Caco-2 (cell line): ENCODE data around the gene TRAFD1. TPM values are rescaled to one million over a fixed set of nuclear protein-coding genes. Genes with fewer than 3 reads are reported as not detected.

Experiments used
- BruUV-seq: library from RNA; stranded (reverse); fragments of 400-500 nt; replicated peaks from 2 replicates; lab custom pipeline; 2021; lab: Mats Ljungman, UMichigan
- CTCF ChIA-PET: fragments of 300-600 bp; sonication (Branson Sonifier 250); formaldehyde crosslinking; loops from one replicate; lab custom pipeline; 2022; ENCODE audit warnings: antibody characterized with exemption; lab: Charles Lee
- POLR2A ChIA-PET: fragments of 300-600 bp; sonication (Branson Sonifier 250); formaldehyde crosslinking; loops from one replicate; lab custom pipeline; 2022; ENCODE audit warnings: antibody characterized with exemption; lab: Charles Lee
- DNase-seq, 2 experiments: peaks; one replicate each; pipeline versions ENCODE4 v3.0.0 to v3.0.0-alpha.2; 2020 to 2022
- H3K27me3 ChIP-seq: replicated peaks from 2 replicates; pipeline ENCODE4 v1.6.0; 2011; ENCODE audit warnings: low read length; ENCODE audit not compliant: control insufficient read depth, insufficient read depth
- H3K36me3 ChIP-seq: 2 replicates; pipeline ENCODE4 v1.5.1; 2011; ENCODE audit warnings: low read length; ENCODE audit not compliant: control insufficient read depth, insufficient read depth
- H3K4me1 ChIP-seq: fragments of 250-450 bp; sonication (Bioruptor Pico); 2 replicates; pipeline ENCODE4 v1.5.1; 2020; ENCODE audit warnings: mild to moderate bottlenecking
- H3K4me3 ChIP-seq: 2 replicates; pipeline ENCODE4 v1.5.1; 2011; ENCODE audit warnings: low read depth, mild to moderate bottlenecking, control low read depth, low read length
- H3K9me3 ChIP-seq: fragments of 250-450 bp; sonication (Bioruptor Pico); 2 replicates; pipeline ENCODE4 v1.5.1; 2020; ENCODE audit warnings: mild to moderate bottlenecking, moderate library complexity
- H3K27ac Mint-ChIP-seq: one replicate; pipeline ENCODE4 v1.8.0; 2022; ENCODE audit warnings: mixed read lengths; ENCODE audit not compliant: unreplicated experiment
- H3K27me3 Mint-ChIP-seq: one replicate; pipeline ENCODE4 v1.8.0; 2022; ENCODE audit warnings: mixed read lengths; ENCODE audit not compliant: insufficient read depth, unreplicated experiment
- H3K36me3 Mint-ChIP-seq: one replicate; pipeline ENCODE4 v1.8.0; 2022; ENCODE audit warnings: mild to moderate bottlenecking, mixed read lengths; ENCODE audit not compliant: insufficient read depth, unreplicated experiment
- H3K4me1 Mint-ChIP-seq: one replicate; pipeline ENCODE4 v1.8.0; 2022; ENCODE audit warnings: low read depth, mixed read lengths; ENCODE audit not compliant: unreplicated experiment
- H3K4me3 Mint-ChIP-seq: one replicate; pipeline ENCODE4 v1.8.0; 2022; ENCODE audit warnings: mild to moderate bottlenecking, moderate library complexity, mixed read lengths; ENCODE audit not compliant: unreplicated experiment
- H3K9me3 Mint-ChIP-seq: one replicate; pipeline ENCODE4 v1.8.0; 2022; ENCODE audit warnings: mixed read lengths; ENCODE audit not compliant: unreplicated experiment
- CTCF ChIP-seq, 2 experiments: fragments of 200-600 bp in 1 of 2; IDR thresholded peaks; 1 replicate in 1 of 2; 2 replicates in 1 of 2; pipeline versions ENCODE4 v1.5.1 to v1.8.0; 2011 to 2022; ENCODE audit warnings: antibody characterized with exemption in 1 of 2, control low read depth in 1 of 2, inconsistent platforms in 1 of 2, low read depth in 1 of 2, low read length in 1 of 2, mild to moderate bottlenecking in 1 of 2, moderate library complexity in 1 of 2; ENCODE audit not compliant: insufficient read depth in 1 of 2, severe bottlenecking in 1 of 2, unreplicated experiment in 1 of 2
- intact Hi-C: fragments of 100-400 bp; cut with micrococcal nuclease; formaldehyde crosslinking; loops from one replicate; pipeline ENCODE4 v1.10.0; 2022; ENCODE audit not compliant: unreplicated experiment
- total RNA-seq: library from RNA; stranded (reverse); gene quantifications from 2 replicates; pipeline ENCODE4 v1.2.3, GENCODE V29; 2022

Gene TRAFD1
- total RNA-seq, 1 experiment from 2014 or later, result 25.5 TPM

- Histone ChIP-seq H3K27me3 (no peaks in the 10 kb centered on the region), H3K4me3 (no peak overlapping the region), H3K4me1 (peaks cover 19% of the 10 kb centered on the region), H3K36me3 (no peaks in the 10 kb centered on the region), H3K9me3 (no peaks in the 10 kb centered on the region)
- TF ChIP-seq CTCF (IDR thresholded peaks at IDR 0.05; ENCODE audit: insufficient read depth in 1 of 2, low read depth in 1 of 2, low read length in 1 of 2, severe bottlenecking in 1 of 2, unreplicated experiment in 1 of 2), result no peak
- H3K4me3 Mint-ChIP-seq, result no peak overlapping the region
- H3K36me3 Mint-ChIP-seq, result peaks cover 12% of the 10 kb centered on the region
- CTCF ChIA-PET, result interaction anchor here (0.6 kb wide), 1 partner anchor 21 kb away, joined by 5 read pairs; no protein-coding TSS in a partner anchor
- no peak overlapping the region for H3K27ac Mint-ChIP-seq
- intact Hi-C loops, result no loop called here
- POLR2A ChIA-PET, result interaction anchor here (0.7 to 1.0 kb wide), 2 partner anchors 12 to 148 kb away, joined by 3 to 4 read pairs; no protein-coding TSS in a partner anchor
- peaks cover 24% of the 10 kb centered on the region for H3K4me1 Mint-ChIP-seq
- H3K27me3 Mint-ChIP-seq, result no peaks in the 10 kb centered on the region
- no TSS peak for BruUV-seq
- no peak for DNase-seq
- no peaks in the 10 kb centered on the region for H3K9me3 Mint-ChIP-seq
Measured at GRCh38 chr12:112112409-112113133, 12.8 kb upstream of the TRAFD1 start.

GRCh38 chr12:112115259-112116045, 9.9 kb upstream of the TRAFD1 start:
- BruUV-seq, result no TSS peak
- no peak overlapping the region for H3K4me3 ChIP-seq
- H3K4me3 Mint-ChIP-seq, result no peak overlapping the region
- H3K4me1 ChIP-seq, result peaks cover 17% of the 10 kb centered on the region
- no peaks in the 10 kb centered on the region for H3K9me3 ChIP-seq
- DNase-seq, result peak in 1 of 2 experiments; percentile 9
- peaks cover 21% of the 10 kb centered on the region for H3K4me1 Mint-ChIP-seq
- ChIA-PET CTCF (no interaction called here), POLR2A (no interaction called here)
- no peaks in the 10 kb centered on the region for H3K36me3 ChIP-seq
- intact Hi-C loops, result no loop called here
- H3K9me3 Mint-ChIP-seq, result no peaks in the 10 kb centered on the region
- H3K27me3 Mint-ChIP-seq, result no peaks in the 10 kb centered on the region
- no peak for TF ChIP-seq CTCF (IDR thresholded peaks at IDR 0.05; ENCODE audit: insufficient read depth in 1 of 2, low read depth in 1 of 2, low read length in 1 of 2, severe bottlenecking in 1 of 2, unreplicated experiment in 1 of 2)
- H3K27me3 ChIP-seq, result no peaks in the 10 kb centered on the region
- H3K27ac Mint-ChIP-seq, result no peak overlapping the region
- H3K36me3 Mint-ChIP-seq, result no peaks in the 10 kb centered on the region

- Mint-ChIP-seq H3K9me3 (no peaks in the 10 kb centered on the region), H3K4me1 (peaks cover 16% of the 10 kb centered on the region), H3K4me3 (peak overlapping the region; percentile 12), H3K27me3 (no peaks in the 10 kb centered on the region), H3K27ac (peak overlapping the region; percentile 31), H3K36me3 (no peaks in the 10 kb centered on the region)
- TF ChIP-seq CTCF (IDR thresholded peaks at IDR 0.05; ENCODE audit: insufficient read depth in 1 of 2, low read depth in 1 of 2, low read length in 1 of 2, severe bottlenecking in 1 of 2, unreplicated experiment in 1 of 2), result no peak
- ChIA-PET CTCF (no interaction called here), POLR2A (interaction anchor here (1.1 to 1.5 kb wide), 3 partner anchors 8 to 10 kb away, joined by 4 to 5 read pairs (median 5); partner anchors contain the start of gene TRAFD1)
- H3K27me3 ChIP-seq, result no peaks in the 10 kb centered on the region
- DNase-seq, result peak; percentile 65 to 67
- no peaks in the 10 kb centered on the region for H3K9me3 ChIP-seq
- no peaks in the 10 kb centered on the region for H3K36me3 ChIP-seq
- no TSS peak for BruUV-seq
- peaks cover 13% of the 10 kb centered on the region for H3K4me1 ChIP-seq
- H3K4me3 ChIP-seq, result no peak overlapping the region
- intact Hi-C loops, result no loop called here
Measured at GRCh38 chr12:112116232-112117060, 8.9 kb upstream of the TRAFD1 start.
